D721Med (cell line): ENCODE results near the gene FAT1.

Experiments used
- DNase-seq: peaks from one replicate; pipeline ENCODE4 v3.0.0; 2011; ENCODE audit warnings: low spot score; ENCODE audit not compliant: insufficient read length
- FAIRE-seq: peaks from 2 replicates; lab custom pipeline; 2011; peaks lifted over from hg19 to GRCh38; lab: Jason Lieb, UNC
- TF ChIP-seq, protein P1 (sequence below): IDR thresholded peaks from 2 replicates; pipeline ENCODE4 v1.5.1; 2012; ENCODE audit warnings: mild to moderate bottlenecking, control low read depth; ENCODE audit not compliant: insufficient read depth; ENCODE audit errors: missing control alignments

Gene FAT1

GRCh38 chr4:186642998-186643397, 80.7 kb downstream of the FAT1 start:
- DNase-seq (no peak), FAIRE-seq (no peak)
- TF ChIP-seq, protein P1, sequence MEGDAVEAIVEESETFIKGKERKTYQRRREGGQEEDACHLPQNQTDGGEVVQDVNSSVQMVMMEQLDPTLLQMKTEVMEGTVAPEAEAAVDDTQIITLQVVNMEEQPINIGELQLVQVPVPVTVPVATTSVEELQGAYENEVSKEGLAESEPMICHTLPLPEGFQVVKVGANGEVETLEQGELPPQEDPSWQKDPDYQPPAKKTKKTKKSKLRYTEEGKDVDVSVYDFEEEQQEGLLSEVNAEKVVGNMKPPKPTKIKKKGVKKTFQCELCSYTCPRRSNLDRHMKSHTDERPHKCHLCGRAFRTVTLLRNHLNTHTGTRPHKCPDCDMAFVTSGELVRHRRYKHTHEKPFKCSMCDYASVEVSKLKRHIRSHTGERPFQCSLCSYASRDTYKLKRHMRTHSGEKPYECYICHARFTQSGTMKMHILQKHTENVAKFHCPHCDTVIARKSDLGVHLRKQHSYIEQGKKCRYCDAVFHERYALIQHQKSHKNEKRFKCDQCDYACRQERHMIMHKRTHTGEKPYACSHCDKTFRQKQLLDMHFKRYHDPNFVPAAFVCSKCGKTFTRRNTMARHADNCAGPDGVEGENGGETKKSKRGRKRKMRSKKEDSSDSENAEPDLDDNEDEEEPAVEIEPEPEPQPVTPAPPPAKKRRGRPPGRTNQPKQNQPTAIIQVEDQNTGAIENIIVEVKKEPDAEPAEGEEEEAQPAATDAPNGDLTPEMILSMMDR = no peak

GRCh38 chr4:186642530-186642929, 81.1 kb downstream of the FAT1 start:
- FAIRE-seq (no peak), DNase-seq (no peak)
- TF ChIP-seq, protein P1 = no peak

- TF ChIP-seq, protein P1 = no peak
- DNase-seq (no peak), FAIRE-seq (no peak)
These were observed 89.0 kb downstream of the FAT1 start for GRCh38 chr4:186634591-186635128.

DNA sequence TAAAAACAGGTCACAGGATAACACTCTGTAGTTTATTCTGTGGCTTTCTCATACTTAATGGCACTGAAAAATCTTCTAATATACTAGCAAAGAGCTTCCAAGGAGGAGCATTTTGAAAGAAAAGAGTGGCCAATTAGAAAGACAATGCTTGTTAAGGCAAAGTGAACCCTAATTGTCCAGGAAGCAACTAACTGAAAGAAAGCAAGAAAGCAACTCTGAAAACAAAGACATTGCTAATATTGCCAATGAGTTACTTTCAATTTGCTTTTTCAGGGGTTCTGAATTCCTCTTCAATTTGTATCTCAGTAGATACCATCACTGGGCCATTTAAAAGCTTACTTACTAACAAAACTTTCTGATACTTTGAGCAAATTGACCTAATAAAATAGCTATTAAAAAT, 89.8 kb downstream of the FAT1 start:
- FAIRE-seq = no peak
- no peak for DNase-seq
- TF ChIP-seq, protein P1 = no peak

- TF ChIP-seq, protein P1 = no peak
- no peak for DNase-seq
- FAIRE-seq = no peak
These were observed 93.5 kb downstream of the FAT1 start for GRCh38 chr4:186630128-186630527.

GRCh38 chr4:186628058-186628711, 95.5 kb downstream of the FAT1 start:
- TF ChIP-seq, protein P1 = no peak
- DNase-seq (no peak), FAIRE-seq (no peak)

DNA sequence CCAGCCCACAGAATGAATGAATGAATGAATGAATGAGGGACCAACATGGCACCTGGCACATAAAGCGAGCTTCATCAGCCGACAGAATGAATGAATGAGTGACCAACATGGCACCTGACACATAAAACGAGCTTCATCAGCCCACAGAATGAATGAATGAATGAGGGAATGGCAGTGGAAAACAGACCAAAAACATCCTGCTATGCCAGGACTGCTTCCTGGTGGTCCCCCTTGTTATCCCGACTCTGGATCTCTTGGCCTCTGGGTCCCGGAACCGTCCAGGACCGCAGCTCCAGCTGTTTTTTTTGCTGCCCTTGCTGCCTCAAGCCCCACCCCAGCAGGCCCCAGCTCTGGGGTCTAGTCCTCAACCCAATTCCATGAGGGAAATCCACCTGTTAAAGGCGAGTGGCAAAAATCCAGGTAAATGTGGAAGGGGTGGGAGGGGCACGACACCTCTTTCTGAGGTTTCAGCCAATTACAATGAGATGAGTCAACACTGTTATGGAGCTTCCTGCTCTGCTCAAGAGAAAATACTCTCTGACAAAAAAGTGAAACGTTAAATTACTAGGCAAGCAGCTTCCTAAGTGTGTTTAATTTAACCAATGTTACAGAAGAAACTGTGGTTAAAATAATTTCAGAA, 96.3 kb downstream of the FAT1 start:
- FAIRE-seq (no peak), DNase-seq (no peak)
- TF ChIP-seq, protein P1 = no peak
